HG02973 (cell line): ENCODE data around the gene EBF4.

Experiments
- ATAC-seq: cut with Tn5 transposase; IDR thresholded peaks from one replicate; pipeline ENCODE4 v1.9.1; 2021; ENCODE audit warnings: moderate library complexity; ENCODE audit not compliant: unreplicated experiment

Gene EBF4

DNA sequence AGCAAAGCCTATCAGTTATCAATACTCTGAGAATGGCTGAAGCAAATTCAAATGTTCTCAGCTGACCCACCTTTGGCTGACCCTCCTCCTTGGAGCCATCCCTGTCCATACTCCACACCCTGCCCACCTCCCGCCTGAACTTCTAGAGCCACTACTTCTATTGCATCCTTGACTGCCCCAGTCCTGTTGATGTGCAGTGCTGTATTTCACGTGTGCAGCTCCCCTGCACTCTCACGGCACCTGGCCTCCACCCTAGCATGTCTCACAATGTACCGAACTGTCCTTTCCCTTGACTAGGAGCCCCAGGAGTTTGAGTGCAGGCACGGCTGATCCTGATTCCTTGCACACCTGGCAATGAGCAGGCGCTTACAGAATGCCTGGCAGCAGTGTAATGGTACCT is 100.9 kb downstream of the EBF4 start:
- no peak for ATAC-seq

DNA sequence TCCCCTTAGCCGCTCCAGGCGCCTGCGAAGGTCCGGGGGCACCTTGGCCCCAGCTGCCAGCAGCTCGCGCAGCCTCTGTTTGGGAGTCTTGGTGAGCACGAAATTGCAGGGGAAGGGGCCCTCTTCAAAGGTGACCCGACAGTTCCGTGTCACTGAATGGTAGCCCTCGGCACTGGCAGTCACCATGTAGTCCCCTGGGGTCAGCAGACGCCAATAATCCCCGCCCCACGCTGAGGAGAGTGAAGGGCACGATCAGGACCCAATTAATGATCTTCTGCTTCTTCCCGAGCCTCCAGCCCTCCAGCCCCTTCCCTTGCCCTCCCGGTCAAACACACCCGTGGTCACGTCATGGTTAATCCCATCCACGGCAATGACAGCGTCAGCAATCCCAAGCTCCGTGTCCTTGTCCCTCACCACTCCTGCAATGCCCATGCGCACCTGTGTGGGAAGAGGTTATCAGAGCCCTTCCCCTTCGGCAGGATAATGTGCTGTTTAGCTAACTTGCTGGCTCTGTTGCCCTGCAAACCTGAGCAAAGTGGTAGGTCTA is 101.7 kb downstream of the EBF4 start:
- no peak for ATAC-seq

DNA sequence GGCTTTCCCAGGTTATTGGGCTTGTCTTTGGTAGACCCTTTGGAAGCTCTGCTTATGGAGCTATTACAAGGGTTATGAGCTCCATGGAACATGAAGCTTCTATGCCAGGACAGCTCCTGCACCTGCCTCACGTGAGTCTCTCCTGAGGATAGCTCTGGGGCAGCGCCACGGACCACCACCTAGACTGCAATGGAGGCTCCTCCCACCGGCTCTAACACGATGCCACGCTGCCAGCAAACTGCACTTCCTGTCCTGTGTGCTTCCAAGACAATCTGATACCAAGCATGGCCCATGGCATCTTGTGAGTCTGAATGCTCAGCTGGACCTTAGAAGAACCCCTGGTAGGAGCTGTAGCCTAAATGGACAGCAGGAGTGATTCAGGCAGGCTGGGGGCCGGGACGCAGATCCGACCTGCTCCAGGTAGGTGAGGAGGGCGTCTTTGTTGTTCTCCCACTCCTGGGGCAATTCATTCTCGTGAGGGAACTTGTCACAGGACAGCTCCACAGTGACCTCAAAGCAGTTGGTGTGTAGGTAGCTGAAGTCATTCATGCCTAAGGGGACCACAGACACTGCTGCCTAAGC is 102.4 kb downstream of the EBF4 start:
- no peak for ATAC-seq

DNA sequence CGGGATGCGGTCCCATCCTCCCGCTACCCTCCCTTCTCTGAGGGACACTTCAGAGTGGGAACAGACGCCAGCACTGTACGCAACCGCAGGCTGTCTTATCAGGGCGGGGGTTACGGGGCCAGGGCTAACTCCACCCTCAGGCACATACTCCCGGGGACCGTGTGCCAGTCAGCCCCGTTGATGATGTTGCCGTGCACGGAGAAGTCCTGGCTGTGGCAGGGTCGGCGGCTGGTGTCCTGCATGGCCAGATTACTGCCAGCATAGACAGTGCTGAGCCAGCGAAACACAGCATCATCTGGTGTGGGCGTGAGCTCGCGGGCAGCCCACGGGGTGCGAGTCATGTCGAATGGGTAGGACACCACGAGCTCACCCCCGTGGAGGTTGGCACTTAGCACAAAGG is 102.9 kb downstream of the EBF4 start:
- ATAC-seq = no peak

DNA sequence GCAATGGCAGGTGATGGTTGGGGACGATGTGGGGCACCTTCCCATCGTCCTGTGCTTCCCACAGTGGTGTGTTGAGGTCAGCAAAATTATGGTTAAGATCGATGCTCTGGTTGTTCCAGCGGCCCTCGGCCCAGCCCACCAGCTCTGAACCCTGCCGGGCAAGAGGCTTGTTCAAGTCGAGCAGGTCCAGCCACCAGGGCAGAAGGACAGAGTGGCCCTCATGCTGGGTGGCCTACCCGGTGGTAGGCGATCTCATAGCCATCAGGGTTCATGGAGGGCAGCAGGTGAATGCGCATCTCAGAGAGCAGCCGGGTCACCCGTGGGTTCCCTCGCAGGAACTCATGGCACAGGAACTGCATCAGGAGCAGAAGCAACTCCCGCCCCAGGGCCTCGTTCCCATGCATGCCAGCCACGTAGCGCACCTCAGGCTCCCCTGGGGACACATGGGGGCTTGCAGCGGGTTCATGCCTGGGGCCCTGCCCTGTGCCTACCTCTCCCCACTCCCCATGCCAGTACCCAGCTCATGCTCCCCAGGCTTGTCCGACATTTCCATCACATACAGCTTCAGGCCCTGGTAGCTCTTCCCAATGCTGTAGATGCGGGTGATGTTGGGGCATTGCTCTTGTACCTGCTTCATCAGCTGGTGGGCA is 103.6 kb downstream of the EBF4 start:
- ATAC-seq = no peak

DNA sequence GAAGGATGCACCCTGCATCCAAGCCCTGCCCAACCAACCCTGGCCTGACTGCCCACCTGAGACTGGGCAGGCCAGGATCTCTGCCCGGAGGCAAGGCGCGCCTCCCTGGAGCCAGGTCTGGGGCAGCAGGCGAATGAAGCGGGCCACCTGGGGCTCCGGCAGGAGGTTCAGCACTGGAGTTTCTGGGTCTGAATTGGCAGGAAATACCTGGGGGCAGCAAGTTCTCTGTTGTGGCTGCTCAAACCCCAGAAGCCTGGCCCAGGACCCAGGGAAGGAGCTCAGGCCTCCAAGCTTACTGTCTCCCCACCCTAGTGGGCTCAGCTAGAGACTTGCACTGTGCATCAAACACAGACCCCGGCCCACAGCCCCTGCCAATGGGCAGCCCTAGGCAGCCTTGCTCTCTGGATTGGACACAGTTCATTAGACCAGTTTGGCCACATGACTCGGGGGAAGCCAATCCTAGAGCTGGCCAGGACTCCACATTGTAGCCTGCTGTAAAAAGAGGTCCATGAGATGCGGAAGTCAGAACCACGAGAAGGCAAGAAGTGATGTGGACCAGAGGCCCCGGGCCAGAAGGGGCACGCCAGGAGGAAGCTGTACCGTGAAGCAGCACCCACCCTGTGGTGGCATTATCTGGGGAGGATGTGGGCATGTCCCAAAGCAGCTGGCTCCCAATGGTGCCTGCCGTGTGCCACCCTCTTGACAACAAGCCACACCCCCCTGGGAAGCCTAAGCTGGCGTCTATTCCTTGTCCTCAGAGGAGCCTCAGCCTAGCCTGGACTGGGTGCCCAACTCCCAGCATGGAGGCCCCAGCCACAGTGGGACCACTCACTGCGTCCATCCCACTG is 104.8 kb downstream of the EBF4 start:
- ATAC-seq = no peak

DNA sequence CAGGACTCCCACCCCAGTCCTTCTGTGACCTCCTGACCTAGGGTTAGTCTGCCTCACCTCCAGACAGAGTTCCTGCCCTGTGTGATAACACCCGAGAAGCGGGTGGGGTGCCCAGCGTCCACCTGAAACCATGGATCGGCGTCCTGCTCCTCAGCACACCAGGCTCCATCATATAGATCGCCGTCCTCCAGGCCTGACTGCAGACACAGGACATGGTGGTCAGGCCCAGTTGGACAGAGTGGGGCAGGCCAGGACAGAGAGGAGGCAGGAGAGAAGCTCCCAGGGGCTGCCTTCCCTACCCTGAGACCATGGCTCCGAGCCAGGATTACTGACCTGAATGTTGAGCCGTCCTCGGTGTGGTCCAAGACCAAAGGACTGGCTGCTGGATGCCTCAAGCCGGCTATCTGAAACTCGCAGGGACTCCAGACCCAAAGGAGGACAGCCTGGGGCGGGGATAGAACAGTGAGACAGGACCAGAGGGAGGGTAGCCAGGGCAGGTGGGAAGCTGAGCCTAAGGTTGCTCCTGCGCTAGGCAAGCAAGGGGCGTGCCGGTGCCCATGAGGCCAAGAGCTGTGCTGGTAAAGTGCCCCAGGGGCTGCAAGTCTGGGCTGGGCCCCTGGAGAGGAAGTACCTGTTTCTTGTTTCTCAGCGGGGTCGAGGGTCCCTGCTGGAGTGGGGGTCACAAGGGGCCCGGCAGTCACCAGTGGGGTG is 105.7 kb downstream of the EBF4 start:
- no peak for ATAC-seq

DNA sequence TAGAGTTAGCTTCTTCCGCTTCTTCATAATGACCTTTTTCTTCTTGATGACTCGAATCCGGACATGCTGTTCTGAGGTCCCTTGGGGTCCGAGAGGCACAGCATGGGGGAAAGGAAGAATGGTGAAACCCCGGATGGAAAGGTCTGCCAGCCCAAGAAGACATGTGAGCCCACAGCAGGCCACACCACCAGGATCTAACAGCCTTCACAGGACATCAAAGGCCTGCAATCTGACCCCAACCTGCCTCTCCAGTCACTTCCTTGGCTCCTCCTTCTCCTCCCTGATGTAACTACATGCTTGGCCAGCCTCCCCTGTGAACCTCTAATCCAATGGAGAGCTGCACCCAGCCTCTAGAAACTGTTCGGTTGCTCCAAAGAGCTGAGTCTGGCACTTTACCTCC is 106.2 kb downstream of the EBF4 start:
- no peak for ATAC-seq

DNA sequence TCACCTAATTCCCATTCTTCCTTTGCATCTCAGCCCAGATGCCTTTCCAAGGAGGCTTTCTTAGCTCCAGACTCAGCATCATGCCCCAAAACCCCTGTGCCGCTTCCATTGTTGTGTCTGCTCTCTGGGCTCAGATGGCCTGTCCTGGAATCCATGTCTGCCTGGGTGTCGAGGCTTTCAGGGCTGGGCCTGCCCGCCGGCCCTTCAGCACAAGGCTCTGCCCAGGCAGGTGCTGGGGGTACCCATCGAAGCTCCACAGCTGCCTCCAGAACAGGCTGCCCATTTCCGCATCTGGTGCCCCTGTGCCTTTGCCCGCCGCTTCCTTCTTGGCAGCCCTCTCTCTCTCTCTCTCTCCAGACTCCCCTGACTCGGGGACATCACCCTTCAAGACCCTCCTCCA is 106.7 kb downstream of the EBF4 start:
- ATAC-seq = no peak

DNA sequence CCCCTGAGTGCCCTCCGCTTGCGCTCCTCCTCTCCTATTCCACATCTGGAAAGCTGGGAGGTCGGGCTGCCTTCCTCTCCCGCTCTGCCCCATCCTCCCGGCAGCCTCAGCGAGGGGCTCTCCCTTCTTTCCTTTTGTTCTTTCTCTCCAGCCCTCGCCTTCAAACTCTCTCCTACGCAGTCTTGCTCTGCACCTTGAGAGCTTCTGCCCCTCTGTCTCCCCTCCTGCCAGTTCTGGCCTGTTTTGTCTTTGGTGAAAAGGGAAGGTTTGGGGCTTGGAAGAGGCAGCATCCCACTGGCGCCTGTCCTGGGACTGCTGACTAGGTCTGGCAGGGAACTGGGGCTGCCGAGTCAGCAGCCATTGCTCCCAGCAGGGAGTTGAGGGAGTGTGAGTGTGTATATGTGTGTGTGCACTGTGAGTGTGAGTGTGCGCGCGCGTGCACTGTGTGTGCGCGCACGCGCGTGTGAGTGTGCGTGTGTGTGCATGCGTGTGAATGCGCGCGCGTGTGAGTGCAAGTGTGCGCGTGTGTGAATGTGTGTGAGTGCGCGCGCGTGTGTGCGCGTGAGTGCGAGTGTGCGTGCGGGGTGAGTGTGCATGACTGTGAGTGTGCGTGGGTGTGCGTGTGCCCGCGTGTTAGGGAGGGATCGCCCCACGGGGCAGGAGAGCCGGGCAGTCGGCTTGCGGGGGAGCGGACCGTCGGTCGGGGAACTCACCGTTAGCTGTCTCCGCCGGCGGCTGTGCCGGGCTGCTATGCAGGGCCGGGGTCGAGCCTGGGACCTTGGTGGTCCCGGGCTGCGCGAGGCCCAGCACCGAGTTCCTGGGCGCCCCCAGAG is 107.3 kb downstream of the EBF4 start:
- ATAC-seq = no peak

DNA sequence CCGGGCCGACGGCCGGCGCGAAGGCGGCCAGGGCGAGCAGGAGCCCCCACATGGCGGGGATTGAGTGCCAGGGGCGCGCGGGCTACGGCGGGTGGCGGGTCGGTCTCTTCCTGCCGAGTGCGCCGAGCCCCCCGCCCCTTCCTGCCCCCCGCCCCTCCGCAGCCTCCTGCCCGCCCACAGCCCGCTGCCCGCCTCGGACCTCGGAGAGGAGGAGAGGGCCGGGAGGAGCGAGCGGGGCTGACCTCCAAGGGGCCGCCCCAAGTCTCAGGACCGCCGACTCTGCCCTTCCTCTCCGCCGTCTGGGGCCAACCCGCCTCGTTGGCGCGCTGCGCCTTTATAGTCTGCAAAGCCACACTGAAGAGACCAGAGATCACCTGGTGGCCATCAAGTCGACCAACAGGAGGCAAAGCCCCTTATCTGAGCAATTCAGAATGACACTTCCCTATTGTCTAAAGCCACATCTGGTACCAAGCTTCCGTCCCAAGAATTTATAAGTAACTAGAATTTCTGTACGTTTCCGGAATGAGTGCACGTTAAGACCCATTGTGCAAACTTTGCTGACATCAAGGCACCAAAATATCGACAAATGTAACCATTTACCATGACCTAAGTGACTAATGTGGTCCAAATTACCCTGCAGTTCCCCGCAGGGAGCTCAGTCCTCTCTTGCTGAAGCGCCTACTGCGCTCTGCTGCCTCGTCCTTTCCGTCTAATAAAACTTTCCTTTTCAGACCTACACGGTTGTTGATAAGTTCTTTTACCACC is 108.1 kb downstream of the EBF4 start, which contains the start of gene CPXM1:
Gene CPXM1, minus strand, starts transcription at position 107 of the 765 bp plus-strand sequence. Its CDS starts 55 bp downstream, at position 52.
- peak; percentile 49 for ATAC-seq

DNA sequence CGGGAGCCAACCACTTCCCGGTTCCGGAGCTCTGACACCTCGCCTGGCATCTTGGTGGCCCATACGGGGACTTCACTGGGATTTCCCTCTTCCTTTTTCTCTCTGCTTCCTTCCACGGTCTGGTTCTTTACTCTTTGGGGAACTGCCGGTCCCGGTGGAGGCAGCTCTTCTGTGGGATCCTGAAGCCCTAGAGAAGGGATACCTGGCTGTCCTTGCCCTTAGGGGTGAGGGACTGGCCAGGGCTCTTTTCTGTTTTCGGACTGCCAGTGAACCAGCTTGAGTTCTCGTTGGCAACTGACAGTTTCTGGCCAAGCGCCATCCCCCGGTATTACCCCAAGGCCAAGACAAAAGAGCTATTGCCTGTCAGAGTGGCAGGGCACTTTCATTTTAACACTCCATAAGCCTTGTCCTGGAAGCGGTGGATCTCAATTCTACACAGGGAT is 108.7 kb downstream of the EBF4 start:
- ATAC-seq = peak; percentile 23

DNA sequence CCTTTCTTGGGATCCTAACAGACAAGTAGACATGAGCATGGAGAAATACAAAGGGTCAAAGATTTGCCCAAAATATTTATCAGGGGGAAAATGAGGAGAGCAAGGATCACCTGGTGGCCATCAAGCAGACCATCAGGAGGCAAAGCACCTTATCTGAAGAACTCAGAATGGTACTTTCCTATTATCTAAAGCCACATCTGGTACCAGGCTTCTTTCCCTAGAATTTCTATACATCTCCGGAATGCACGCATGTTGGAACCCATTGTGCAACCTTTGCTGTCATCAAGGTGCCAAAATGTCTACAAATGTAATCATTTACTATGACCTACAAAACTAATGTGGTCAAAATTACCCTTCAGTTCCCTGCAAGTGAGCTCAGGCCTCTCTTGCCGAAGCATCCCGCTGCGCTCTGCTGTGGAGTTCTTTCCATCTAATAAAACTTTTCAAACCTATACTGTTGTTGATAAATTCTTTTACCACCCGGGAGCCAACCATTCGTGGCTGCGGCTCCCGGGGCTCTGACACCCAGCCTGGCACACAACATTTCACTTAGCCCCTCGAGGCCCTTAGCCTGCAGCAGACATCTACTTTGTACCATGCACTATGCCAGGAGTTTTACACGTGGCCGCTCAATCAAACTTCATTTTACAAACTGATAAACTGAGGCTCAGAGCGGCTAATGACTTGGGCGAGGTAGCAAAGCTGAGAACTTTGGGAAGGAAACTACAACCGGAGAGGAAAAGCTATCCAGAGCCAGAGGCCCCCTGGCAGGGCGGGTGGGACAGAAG is 111.7 kb downstream of the EBF4 start:
- ATAC-seq = no peak

DNA sequence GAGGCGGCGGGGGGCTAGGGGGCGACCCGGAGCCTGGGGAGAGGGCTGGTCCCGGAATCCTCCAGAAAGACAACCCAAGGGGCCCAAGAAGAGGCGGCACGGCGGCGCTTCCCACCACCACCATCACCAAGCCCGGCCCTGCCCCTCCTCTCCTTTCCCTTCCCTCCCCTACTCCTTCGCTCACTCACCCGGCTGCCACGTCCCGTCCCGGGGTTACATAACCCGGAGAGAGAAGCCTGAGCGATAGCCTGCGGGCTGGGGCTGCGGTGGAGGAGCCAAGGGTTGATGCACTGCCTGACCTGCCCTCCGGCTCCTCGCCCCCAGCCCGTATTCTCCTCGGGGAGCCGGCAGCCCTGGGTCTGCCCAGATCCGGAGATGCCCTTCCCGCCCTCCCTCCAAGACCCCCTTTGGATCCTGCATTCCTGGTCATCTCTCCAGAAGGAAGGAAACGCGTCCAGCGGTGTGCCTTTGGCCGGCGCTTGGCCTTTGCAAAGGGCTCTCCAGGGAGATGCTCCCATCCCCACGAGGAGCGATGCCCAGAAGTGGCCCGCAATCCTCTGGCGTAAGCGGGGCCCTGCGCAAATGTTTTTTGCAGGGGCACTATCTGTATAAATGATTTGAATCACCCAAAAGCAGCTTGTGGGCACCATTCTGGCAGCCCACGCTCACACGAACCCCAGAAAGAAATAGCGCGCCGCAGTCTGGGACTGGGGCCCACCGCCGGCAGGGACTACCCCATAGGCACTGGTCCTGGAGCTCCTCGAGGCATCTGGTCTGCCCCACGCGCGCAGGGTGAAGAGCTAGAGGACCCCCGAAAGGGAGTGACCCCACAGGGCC is 112.5 kb downstream of the EBF4 start:
- ATAC-seq = no peak

DNA sequence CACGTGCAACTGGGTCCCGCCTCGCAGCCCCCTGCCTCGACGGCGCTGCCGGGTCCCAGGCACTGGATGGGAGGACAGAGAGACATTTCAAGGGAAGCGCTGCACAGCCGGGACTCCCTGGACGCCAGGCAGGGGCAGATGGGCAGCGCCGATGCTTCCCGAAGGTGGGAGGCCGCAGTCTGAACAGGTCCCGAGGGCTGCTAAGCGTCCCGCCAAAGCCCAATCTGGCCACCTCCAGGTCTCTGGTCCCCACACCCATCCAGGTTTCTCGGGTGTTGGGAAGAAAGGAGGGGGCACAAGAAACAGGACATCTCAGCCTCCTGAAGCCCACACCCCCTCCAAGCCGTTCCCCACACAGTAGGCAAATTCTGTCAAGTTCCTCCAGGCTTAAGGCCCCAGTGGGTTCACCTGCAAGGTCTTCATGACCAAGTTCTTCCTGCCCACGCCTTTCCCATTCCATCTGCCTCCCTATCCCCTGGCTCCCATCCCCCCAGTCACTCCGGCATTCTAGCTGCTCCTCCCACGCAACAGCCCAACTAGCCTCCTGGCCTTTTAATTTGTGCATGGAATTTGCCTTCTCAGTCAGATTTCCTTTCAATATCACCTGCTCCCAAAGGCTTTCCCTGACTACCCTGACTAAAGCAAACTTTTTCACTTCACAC is 113.2 kb downstream of the EBF4 start:
- ATAC-seq = no peak

DNA sequence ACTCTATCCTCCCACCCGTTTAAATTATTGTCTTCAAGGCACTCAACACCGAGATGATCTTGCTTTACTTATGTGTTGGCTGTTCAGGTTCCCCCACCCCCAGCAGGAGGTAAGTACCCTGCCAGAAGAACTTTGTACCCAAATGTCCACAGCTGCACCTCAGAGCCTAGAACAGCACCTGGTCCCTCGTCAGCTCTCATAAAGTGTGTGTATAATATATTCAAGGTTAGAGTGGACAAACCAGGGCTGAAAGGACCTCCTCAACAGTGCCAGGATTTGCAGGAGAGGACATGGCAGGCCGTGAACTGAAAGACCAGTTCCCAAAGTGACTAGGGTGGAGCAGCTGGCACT is 113.7 kb downstream of the EBF4 start:
- ATAC-seq = no peak

DNA sequence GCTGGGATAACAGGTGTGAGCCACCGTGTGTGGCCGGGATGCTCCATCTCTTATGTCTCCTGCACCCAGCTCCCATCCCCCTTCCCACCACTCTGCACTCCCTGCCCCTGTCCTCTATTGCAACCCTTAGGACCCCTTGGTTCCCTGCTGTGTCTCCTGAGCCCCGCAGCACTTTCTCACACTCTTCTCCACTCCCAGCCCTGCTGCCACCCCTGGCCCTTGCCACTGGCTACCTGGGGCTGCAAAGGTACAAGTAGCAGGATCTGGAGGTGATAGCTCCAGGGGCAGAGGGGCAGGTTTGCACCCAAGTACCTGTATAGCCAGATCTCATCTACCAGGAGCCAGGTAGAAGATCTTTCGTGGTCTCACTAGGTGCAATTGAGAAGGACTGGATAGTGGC is 114.4 kb downstream of the EBF4 start:
- no peak for ATAC-seq
